Urothelium cell line (cell line): ENCODE measurements around the gene WDR7.

ENCODE experiments used
- DNase-seq: peaks from one replicate; pipeline ENCODE4 v3.0.0; 2011; ENCODE audit warnings: low spot score, mixed read lengths
- FAIRE-seq: peaks from 2 replicates; lab custom pipeline; 2011; peaks lifted over from hg19 to GRCh38; lab: Jason Lieb, UNC

The WDR7 gene

DNA sequence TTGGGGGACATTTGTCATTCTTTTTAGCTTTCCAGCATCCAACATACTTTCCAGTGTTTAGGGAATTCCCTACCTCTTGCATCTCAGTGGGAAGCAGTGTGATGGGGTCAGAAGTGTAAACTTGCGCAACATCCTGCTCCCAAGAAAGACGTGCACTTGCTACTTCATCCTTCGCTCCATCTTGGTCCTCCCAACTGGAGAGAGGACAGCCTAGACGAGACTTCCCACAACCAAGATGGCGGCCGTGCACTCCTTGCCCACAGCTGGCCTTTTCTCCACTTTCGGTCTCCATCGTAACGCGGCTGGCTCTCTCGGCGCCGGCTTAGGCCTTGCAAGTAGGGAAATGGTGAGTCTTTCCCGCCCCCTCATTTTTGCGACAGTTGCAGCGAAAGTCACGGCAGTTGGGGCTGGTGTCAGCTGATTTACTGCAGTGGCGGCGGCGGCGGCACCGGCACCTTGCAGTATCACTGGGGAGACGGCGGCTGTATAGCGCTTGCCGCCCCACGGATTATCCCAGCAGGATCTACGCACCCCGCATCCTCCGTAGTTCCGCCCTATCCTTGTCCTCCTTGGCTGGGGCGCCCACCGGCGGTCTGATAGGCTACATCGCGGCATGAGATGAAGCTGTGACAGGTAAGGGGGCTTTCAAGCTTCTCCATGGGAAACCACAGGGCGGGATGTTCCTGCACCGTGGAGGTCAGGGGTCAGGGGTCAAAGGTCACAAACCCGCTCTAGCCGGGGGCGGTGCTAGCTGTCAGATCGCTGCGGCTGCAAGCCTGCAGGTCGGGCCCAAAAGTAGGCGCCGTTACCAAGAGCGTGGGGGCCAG lies at the start of gene WDR7:
Gene WDR7, plus strand, starts transcription at position 416 of the 827 bp plus-strand sequence. CDS start 21,157 bp downstream, outside the sequence.
- DNase-seq (peak; percentile 82), FAIRE-seq (peak; percentile 5)

- DNase-seq: no peak
- FAIRE-seq: no peak
Measured at GRCh38 chr18:56606618-56607017, 44.5 kb upstream of the WDR7 start.

DNA sequence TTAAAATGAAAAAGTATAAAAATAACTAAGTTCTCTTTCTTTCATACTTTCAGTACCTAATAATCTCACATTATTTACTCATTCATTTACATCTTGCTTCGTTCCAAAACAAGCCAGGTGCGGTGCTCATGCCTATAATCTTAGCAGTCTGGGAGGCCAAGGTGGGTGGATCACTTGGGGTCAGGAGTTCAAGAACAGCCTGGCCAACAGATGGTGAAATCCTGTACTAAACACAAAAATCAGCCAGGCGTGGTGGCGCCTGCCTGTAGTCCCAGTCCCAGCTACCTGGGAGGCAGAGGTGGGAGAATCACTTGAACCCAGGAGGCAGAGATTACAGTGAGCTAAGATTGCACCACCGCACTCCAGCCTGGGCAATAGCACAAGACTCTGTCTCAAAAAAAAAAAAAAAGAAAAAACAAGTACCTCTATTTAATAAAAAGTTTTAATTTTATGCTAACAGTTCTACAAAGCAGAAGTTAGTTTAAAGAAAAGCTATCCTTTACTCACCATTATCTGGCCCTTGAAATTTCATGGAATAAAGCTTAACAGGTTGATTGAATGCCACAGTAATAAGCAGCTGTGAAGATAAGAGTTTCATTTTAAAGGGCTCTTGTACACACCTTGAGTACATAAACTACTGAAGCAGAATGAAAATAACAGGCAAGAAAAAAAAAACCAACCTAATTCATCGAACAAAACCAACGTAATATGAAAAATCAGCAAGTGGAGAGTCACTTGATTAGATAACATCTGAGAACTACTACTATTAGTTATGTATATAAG lies 35.2 kb upstream of the WDR7 start:
- DNase-seq (no peak), FAIRE-seq (no peak)

GRCh38 chr18:56627991-56628390 lies 23.2 kb upstream of the WDR7 start:
- no peak for DNase-seq
- FAIRE-seq: no peak

GRCh38 chr18:56632070-56633022 lies 18.8 kb upstream of the WDR7 start:
- FAIRE-seq (no peak), DNase-seq (no peak)

DNA sequence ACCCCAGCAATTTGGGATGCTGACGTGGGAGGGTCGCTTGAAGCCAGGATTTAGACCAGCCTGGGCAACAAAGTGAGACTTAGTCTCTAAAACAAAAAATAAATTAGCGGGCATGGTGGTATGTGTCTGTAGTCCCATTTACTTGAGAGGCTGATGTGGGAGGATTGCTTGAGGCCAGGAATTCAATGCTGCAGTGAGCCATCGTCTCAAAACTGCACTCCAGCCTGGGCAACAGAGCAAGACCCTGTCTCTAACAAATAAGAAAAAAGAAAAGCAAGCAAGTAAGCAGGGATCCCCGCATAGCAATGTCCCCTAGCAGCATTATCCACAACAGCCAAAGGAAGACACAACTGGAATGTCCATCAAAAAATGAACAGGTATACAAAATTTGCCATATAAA lies 16.2 kb upstream of the WDR7 start:
- no peak for DNase-seq
- no peak for FAIRE-seq

DNA sequence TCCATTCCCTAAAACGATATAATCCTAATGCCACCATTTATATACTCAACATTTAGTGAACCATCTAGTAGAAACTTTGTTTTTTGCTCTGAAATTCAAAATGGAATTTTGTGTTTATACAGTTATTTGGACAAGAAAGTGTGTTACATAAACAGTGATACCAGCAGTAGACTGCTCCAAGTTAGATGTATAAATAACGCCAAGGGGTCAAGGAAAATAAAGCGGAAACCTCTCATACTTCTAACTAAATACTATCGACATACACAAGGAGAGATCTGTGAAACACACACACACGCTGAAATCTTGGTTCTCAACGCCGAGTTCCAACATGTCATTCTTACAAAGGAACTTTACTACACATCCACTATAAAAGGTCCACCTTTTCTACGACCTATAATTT lies 14.0 kb upstream of the WDR7 start:
- DNase-seq (no peak), FAIRE-seq (no peak)

- no peak for FAIRE-seq
- DNase-seq: no peak
Measured at GRCh38 chr18:56637711-56638231, 13.4 kb upstream of the WDR7 start.

- DNase-seq: peak; percentile 94
- FAIRE-seq: peak; percentile 77
Measured at GRCh38 chr18:56638232-56639103, 12.7 kb upstream of the WDR7 start, which contains the start of gene TXNL1. Gene TXNL1 (minus strand): TSS chr18:56638592. CDS start chr18:56638440, 152 bp downstream.

GRCh38 chr18:56639104-56639381 lies 12.1 kb upstream of the WDR7 start:
- FAIRE-seq (no peak), DNase-seq (no peak)

GRCh38 chr18:56639571-56639970 lies 11.6 kb upstream of the WDR7 start:
- FAIRE-seq (no peak), DNase-seq (no peak)

DNA sequence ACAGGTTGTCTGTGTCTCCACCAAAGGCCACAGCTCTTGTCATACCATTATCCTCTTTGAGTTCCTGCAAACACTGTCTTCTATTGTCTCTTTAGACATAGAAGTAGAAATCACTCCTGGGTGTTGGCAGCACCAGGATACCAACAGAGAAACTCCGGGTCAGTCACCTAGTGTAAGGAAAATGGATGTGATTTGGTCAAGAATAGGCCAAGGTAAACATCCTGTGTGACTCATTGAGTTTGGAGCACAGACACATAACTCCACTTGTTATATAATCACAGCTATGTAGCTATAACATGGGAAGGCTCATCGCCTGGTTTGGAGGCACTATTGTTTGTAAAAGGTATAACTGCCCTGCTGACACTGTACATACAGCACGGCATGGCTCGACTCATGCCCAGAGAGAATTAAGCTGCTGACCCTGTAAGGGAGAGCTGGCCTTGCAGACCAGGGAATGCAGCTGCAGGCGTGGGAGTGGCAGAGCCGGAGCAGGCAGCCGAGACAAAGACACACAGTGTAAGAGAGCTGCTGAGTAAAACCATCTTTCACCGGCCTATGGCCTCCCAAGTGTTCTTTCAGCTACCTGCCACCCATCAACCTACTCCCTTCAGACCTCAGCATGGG lies 9.3 kb upstream of the WDR7 start:
- FAIRE-seq (no peak), DNase-seq (no peak)

DNA sequence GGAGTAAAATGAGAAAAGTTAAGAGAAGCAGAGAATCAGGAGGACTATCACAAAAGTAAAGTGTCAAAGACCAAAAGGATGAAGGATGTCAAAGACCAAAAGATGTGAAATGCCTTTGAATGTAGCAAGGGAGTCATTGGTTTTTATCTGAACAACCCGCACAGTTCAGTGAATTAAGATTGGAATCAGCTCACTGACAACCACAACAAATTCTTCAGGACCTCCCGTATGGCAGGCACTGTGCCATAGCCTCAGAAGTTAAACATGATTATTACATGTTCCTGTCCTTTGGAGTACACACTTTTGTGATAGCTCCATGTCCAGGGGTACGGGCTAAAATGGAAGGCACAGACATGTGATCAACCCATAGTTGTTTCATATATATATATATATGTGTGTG lies 7.8 kb upstream of the WDR7 start:
- FAIRE-seq (no peak), DNase-seq (no peak)

GRCh38 chr18:56645415-56646016 lies 5.6 kb upstream of the WDR7 start:
- no peak for FAIRE-seq
- DNase-seq: no peak

- DNase-seq (no peak), FAIRE-seq (no peak)
Measured at GRCh38 chr18:56647071-56647470, 4.1 kb upstream of the WDR7 start.

DNA sequence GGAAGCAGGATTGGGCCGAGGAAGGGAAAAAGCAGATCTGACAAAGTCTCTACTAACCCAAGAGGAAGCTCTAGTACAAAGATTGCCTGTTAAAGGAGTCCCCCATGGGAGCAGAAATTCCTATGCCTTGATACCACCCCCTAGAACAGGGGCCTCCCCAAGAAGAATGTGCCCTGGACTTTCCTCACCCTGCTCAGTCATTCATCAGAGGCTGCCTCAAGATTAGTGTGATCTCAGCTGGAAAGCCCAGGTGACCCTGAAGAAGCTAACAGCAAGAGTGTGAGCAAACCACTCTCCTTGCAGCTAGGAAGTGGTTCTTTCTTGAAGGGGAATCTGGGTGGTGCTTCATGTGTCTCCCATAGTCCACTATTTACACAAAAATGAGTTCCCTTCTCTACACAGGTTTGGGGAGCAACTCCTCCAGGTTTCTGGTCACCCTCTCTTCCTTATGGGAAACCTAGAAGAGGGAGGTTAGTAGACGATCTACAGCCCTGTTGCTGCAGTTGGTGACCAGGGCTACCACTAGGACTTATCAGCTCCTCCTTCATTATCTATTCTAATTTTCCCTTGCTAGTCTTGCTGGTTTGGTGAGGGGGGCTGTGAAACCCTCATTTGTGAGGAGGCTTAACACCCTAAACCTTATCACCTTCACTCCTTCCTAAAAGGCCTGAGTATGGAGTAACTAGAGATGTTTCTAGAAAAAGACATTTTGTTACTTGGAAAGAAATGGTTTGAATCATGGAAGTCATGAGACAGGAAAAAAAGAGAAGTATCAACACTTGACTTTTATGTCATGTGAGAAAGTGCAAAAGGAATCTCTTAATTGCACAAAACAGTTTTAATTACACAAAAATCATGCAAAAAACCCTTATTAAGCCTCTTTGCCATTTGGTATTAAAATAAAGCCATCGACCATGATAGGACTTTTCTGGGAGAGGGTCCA lies 2.9 kb upstream of the WDR7 start:
- DNase-seq (no peak), FAIRE-seq (no peak)

DNA sequence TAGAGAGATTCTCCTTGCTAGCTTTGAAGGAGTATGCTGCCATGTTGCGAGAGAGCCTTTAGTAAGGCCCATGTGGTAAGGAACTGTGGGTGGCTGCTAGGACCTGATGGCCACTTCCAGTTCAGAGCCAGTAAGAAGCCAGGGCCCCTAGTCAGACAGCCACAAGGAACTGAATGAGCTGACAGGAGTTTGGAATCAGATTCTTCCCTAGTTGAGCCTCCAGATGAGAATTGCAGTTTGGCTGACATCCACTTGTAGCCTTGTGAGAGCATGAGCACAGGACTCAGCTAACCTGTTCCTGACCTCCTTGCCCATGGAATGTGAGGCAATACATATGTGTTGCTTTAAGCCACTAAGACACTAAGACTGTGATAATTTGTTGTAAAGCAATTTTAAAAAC lies 1.2 kb upstream of the WDR7 start:
- FAIRE-seq (no peak), DNase-seq (no peak)

DNA sequence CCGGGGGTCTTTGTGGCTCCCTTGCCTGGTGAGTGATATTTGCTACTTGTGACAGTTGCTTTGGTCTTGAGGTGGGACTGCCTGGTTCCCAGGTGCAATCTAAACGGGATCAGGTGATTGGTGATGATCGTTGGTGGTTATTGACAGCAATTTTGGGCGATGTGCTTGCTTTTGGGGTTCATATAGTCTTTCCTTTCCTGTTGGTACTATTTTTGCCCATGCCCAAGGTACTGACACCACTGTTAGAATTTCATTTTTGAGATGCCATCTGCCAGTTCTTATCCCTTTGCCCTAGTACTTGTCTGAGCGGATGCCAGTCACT lies 573 bp downstream of the WDR7 start:
- DNase-seq: no peak
- no peak for FAIRE-seq
